ENCODE results near the gene ADRM1.
A peak's percentile ranks its signal among the peaks of the same experiment; 100 is the strongest.

Gene ADRM1

DNA sequence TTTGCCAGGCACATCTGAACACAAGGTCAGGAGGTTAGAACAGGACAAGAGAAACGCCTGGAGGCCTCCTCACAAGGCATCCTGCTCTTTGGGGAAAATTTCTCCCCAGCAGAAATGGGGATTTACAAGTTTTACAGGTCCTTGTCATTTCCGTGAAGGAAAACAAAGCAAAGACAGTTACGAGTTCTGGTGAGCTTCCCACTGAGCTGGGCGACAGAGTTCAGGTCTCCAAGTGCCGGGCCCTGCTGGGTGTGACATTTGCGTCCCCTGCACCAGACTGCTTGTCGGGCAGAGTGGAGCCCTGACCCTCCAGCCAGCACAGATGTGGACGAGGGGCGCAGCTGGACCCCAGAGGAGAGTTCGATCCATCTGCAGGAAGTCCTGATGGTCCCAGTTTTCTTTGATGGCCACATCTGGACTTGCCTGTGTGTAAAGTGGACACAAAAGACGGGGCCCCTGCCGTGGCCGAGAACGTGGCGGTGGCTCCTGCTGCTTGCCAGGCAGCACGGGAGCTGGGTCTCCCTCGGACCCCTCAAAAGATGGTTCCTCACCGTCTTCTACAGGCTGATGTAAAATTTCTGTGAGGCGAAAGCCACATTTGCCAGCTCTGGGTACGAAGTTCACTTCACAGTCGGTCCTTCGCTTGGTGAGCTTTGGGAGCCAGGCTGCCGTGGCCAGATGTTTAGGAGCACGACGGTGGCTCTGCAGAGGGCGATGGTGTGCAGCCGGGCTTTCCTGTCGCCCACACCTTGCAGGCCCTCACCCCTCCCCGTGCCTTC is 5.2 kb upstream of the ADRM1 start:
- no peak for DNase-seq
- TF ChIP-seq POLR2A (IDR thresholded peaks at IDR 0.05; ENCODE audit: low read length) (no peak), GATA1 (IDR thresholded peaks at IDR 0.05; ENCODE audit: low read depth, low read length) (no peak)

DNA sequence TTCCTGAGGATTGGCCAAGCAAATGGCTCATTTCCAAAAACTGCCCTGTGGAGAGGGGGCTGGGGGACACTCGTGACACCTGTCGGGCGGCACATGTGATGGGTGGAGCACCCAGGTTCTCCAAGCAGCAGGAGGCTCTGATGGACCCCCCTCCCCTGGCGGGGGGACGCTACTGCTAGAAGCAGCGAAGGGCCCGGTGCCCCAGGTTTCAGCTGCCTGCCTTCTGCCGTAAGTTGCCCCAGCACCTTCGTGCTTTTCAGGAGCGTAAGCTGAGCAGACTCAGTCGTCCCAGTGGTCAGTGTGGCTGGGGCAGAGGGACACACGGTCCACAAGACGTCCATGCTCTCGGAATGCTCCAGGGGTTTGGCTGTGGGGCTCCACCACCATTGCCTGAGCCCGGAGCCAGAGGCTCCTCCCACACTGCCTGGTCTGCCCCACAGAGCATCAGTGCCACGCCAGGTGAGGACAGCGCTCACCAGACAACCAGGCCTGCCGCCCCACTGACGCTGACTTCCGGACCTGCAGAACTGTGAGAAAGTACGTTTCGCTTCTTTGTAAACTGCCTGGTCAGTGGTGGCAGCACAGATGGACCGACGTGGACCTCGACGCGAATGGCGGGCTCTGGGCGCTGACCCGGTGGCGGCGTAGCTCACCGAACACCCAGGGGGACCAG is 4.1 kb upstream of the ADRM1 start:
- TF ChIP-seq POLR2A (IDR thresholded peaks at IDR 0.05; ENCODE audit: low read length) (no peak), GATA1 (IDR thresholded peaks at IDR 0.05; ENCODE audit: low read depth, low read length) (no peak)
- no peak for DNase-seq

DNA sequence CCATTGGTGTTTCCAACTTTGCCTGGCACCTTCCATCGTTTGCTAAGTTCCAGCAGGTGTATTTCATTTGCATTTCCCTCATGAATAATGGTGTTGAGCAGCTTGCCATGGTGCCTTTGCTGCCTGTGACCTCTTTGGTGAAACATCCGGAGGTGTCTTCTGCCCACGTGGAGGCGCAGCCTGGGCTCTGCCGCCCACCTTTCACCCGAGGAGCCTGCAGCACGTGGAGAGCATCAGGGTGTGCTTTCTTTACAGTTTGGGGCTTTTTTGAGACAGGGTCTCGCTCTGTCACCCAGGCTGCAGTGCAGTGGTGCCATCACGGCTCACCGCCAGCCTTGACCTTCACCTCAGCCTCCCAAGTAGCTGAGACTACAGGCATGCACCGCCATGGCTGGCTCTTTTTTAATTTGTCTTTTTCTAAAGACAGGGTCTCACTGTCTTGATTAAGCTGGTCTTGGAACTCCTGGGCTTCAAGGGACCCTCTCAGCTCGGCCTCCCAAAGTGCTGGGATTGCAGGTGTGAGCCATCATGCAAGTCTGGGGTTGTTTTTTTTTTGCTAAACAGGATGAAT is 3.0 kb upstream of the ADRM1 start:
- TF ChIP-seq POLR2A (IDR thresholded peaks at IDR 0.05; ENCODE audit: low read length) (no peak), GATA1 (IDR thresholded peaks at IDR 0.05; ENCODE audit: low read depth, low read length) (no peak)
- no peak for DNase-seq

DNA sequence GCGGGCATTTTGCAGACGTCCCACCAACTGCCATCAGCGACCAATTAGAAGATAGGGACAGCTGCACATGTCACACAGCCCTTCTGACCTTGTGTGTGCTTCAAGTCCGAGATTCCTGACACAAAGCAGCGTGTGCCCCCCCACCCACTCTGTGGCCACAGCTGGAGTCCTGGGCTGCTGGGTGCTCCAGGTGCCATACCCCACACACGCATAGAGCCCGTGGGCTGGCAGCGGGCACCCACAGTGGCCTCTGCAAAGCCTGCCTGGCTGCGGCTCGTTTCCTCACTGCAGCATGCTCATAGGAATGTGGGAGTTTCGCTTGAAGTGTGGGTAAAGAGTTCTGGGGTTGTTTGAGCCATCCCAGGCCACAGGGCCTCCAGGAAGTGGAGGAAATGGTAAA is 2.5 kb upstream of the ADRM1 start:
- no peak for DNase-seq
- TF ChIP-seq POLR2A (IDR thresholded peaks at IDR 0.05; ENCODE audit: low read length) (no peak), GATA1 (IDR thresholded peaks at IDR 0.05; ENCODE audit: low read depth, low read length) (no peak)

DNA sequence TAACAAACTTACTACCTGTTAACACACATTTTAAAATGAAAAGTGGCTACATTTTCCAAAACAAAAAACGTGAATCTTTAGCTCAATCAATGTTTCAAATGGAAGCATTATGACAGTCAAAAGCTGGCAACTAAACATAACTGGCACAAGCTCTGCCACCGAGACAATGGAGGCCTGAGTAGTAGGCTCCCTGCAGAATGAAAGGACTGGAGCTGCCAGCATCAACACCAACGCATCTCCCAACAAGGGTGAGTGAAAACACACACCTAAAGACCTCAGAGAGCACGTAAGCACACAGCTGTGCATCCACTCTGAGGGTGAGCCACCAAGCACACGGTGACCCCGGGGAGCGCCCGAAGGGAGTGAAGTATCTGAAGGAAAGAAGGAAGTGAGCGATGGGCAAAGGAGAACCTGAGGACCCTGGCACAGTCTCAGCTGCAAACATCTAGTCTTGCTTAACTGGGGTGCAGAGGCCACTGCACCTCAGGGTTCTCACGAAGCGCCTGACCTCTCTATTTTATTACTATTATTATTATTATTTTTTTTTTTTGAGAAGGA is 1.6 kb upstream of the ADRM1 start:
- TF ChIP-seq GATA1 (IDR thresholded peaks at IDR 0.05; ENCODE audit: low read depth, low read length), result no peak
- TF ChIP-seq POLR2A (IDR thresholded peaks at IDR 0.05; ENCODE audit: low read length), result no peak
- DNase-seq, result no peak

DNA sequence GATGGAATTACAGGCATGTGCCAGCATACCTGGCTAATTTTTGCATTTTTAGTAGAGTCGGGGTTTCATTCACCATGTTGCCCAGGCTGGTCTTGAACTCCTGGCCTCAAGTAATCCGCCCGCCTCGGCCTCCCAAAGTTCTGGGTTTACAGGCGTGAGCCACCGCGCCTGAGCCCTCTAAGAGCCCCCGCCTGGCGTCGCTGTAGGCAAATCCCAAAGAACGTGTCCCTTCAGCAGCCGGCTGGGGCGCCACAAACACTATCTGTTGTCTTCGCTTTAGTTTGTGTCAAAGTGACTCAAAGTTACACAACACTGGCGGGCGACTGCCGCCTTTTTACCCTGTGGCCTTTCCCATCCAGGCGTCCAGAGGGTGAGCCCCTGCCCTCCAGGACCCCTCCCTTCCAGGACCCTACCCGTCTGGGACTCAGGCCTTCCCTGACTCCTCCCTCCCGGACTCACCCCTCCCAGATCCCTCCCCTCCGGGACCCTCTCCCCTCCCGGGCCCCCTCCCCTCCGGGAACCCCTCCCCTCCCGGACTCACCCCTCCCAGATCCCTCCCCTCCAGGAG is 940 bp upstream of the ADRM1 start:
- DNase-seq, result peak; percentile 97
- no peak for TF ChIP-seq GATA1 (IDR thresholded peaks at IDR 0.05; ENCODE audit: low read depth, low read length)

DNA sequence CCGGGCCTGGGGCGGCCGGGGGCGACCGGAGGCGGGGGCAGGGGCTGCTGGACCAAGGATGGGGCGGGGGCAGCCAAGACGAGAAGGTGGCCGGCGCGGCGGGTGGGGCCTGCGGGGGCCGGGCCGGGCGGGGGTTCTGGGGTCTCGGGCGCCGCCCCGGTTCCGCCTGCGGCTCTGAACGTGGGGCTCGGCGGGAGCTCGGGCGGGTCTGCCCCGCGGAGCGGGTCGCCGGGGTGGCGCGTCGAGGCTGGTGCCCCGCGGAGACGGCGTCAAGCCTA is 204 bp downstream of the ADRM1 start:
- no peak for TF ChIP-seq POLR2A (IDR thresholded peaks at IDR 0.05; ENCODE audit: low read length)
- no peak for TF ChIP-seq GATA1 (IDR thresholded peaks at IDR 0.05; ENCODE audit: low read depth, low read length)
- no peak for DNase-seq

DNA sequence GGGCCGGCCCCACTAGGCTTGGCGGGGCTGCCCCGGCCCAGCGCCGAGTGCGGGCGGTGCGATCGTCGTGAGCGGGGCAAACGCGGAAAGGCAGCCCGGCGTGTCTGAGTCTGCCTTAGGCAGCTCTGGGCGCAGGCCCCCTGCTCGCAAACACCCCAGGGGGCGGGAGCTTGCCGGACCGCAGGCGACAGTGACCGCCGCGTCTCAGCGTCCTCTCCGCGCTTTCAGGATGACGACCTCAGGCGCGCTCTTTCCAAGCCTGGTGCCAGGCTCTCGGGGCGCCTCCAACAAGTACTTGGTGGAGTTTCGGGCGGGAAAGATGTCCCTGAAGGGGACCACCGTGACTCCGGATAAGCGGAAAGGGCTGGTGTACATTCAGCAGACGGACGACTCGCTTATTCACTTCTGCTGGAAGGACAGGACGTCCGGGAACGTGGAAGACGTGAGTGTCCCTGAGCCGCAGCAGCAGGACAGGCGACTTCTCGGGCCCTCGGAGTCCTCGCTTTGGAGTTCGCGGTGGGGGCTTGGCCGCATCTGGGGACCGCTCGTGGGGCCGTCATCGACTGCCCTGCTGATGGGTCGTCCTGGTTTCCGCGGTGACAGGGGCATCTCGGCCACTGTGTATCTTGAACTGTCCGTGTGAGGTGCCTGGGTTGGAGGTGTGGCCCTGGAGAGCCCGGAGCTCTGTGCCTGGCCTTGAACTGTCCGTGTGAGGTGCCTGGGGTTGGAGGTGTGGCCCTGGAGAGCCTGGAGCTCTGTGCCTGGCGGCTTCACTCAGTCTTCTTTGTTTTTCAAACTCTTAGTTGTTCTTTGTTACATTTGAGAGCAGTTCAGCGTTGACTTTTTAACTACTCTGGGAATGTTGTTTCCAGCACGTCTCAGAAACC is 786 bp downstream of the ADRM1 start:
- TF ChIP-seq GATA1 (IDR thresholded peaks at IDR 0.05; ENCODE audit: low read depth, low read length) (no peak), POLR2A (IDR thresholded peaks at IDR 0.05; ENCODE audit: low read length) (no peak)
- DNase-seq, result peak; percentile 60 to 74

DNA sequence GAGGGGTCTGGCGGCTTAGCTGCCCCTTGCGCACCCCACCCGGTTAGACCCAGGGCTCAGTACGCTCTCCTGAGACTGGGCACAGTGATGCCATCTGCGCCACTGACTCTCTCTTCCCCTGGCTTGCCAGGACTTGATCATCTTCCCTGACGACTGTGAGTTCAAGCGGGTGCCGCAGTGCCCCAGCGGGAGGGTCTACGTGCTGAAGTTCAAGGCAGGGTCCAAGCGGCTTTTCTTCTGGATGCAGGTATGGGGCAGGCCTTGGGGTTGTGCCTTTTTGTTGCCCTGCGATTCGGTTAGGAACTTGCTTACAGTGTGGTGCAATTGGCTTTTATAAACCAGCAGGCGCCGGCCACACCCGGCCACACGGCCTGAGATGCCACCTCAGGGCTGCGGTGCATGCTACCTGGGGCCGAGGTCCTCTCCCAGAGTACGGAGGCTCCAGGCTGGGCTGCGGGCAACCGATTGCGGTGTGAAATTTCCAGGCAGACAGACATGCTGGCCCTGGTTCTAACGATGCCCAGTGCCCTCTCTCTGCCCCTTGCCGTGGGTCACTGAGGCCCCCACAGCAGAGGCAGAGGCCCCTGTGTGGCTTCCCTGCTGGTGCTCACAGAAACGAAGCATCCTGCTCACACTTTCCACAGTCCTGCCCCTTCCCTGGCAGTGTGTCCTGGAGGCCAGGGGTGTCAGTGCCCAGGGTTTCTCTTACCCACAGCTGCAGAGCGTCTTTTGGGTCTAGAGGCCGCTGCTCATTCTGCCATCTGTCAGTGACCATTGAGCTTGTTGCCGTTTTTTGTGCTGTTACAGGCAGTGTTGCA is 1.7 kb downstream of the ADRM1 start:
- TF ChIP-seq GATA1 (IDR thresholded peaks at IDR 0.05; ENCODE audit: low read depth, low read length) (no peak), POLR2A (IDR thresholded peaks at IDR 0.05; ENCODE audit: low read length) (no peak)
- no peak for DNase-seq

DNA sequence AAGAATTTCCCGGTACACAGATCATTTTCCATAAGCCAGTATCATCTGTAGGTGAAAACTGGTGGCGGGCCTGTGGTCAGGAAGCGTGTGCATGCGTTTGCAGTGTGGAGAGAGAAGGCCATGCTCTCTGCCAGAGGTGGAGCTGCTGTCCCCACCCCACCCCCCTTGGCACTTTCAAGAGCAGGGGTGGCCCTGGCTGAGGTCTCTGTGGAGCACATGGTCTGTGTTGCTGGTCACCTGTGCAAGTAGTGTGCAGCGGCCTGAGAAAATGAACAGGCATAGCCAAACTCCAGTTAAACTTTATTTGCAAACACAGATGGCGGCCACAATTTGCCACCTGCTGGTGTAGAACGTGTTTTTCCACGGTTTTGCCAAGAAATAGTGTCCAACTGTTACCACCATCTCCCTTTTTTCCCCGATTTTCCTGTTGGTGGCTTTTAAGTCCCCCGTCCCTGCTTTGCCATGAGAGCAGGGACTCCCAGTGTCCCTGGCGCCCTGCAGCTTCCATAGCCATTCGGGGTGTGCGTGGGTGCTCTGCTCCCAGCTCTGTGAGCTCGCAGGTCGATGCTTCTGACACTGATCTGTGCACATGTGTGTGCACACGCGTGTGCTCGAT is 2.5 kb downstream of the ADRM1 start:
- TF ChIP-seq GATA1 (IDR thresholded peaks at IDR 0.05; ENCODE audit: low read depth, low read length) (no peak), POLR2A (IDR thresholded peaks at IDR 0.05; ENCODE audit: low read length) (no peak)
- no peak for DNase-seq

DNA sequence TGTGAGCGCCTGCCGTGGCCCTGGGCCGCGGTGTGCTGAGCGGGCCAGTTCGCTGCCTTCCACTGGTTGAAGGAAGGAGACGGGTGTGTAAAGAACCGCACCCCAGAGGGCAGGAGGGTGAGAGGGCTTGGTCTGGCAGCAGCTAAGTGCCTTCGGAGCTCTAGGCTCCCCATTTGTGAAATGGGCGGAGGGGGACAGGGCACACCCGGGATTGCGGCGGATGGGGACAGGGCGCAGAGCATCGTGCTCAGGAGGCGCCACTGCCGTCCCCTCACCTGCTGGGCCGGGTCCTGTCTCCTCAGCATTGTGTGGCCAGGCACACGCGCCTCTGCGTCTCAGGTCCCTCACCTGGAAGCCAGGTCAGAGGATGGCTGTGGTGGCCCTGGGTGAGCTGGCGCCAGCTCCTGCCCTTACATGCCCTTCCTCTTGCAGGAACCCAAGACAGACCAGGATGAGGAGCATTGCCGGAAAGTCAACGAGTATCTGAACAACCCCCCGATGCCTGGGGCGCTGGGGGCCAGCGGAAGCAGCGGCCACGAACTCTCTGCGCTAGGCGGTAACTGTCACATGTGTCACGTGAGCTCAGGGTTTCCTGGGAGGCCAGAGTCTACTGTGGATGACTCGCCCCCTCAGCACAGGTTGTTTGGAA is 3.1 kb downstream of the ADRM1 start:
- no peak for TF ChIP-seq POLR2A (IDR thresholded peaks at IDR 0.05; ENCODE audit: low read length)
- TF ChIP-seq GATA1 (IDR thresholded peaks at IDR 0.05; ENCODE audit: low read depth, low read length), result no peak
- no peak for DNase-seq
